GM15510 (cell line): ENCODE results near the gene CCDC190.

Experiments
- POLR2A ChIP-seq: IDR thresholded peaks from 3 replicates; pipeline ENCODE4 v1.6.1; 2011; ENCODE audit warnings: borderline replicate concordance; ENCODE audit not compliant: insufficient read length; ENCODE audit errors: extremely low read depth

The CCDC190 gene

DNA sequence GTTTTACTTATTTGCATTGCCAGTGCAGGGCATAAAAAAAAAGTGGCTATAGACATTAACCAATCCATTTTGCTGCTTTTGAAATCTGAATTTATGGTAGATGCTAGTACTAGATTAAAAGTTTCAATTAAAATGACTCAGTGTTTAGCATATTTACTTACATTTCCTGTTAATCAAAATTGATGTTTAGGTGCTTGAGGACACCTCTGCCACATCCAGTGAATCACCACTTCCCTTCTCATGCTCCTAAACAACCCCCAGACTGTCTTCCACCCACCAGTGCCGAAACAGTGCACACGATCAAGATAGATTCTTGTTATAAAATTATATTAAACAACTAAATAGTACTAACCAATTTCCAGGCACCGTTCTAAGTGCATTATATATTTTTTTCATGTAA, 37.7 kb downstream of the CCDC190 start:
- TF ChIP-seq POLR2A: no peak

DNA sequence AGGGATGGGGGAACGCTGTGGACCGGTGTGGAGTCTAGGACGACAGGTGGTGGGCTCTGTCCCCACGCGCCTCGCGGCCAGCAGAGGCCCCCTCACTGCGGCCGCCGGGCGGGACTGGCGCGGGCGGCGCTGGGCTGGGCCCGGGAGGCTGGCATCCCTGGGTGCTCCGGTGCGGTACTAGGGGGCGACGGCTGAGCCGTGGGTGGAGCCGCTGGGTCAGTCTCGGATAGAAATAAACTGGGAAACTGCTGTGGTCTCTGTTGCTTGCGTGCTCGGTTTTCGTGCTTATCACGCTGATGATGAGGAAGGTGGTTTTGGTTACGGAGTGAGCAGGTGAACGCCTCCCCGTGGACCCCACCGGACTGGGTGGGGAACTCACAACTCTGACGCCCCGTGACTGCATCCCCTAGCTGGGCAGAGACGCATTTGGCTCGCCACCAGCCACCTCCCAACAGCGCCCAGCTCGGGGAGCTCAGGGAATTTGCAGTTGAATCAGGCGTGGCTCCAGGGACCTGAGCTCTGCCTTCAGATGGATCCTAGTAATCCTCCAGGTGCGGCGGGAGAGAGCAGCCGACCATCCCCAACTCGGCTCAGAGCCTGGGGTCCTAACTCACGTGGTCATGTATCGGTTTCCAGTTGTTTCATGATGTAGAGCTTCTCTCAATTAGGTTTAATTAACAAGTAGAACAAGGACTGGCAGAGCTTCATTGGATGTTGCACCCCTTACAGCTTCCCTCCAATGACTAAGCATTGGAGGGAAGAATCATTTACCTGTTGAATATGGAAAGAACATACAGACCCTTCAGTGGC, 38.4 kb downstream of the CCDC190 start:
- no peak for TF ChIP-seq POLR2A
